RWPE2 (cell line): ENCODE results near the gene HOXD4.

ENCODE experiments used
- ATAC-seq: fragments of 200-7000 bp; cut with Tn5 transposase; 3 replicates; pipeline ENCODE4 v1.9.1; 2021; ENCODE audit warnings: low read depth
- DNase-seq: peaks from one replicate; pipeline ENCODE4 v3.0.0-alpha.2; 2020; ENCODE audit warnings: low spot score
- H3K27ac ChIP-seq: fragments of 450-650 bp; 2 replicates; pipeline ENCODE4 v1.5.1; 2017; ENCODE audit warnings: mild to moderate bottlenecking; ENCODE audit not compliant: poor library complexity, severe bottlenecking
- H3K27me3 ChIP-seq: fragments of 250-450 bp; sonication (Bioruptor Pico); 2 replicates; pipeline ENCODE4 v1.5.1; 2021; ENCODE audit warnings: mild to moderate bottlenecking, moderate library complexity; ENCODE audit not compliant: insufficient read depth, poor library complexity, severe bottlenecking
- H3K36me3 ChIP-seq: fragments of 250-450 bp; sonication (Bioruptor Pico); 2 replicates; pipeline ENCODE4 v1.5.1; 2020; ENCODE audit warnings: low read depth, mild to moderate bottlenecking, moderate library complexity
- H3K4me1 ChIP-seq: fragments of 250-450 bp; sonication (Bioruptor Pico); 2 replicates; pipeline ENCODE4 v1.5.1; 2021; ENCODE audit warnings: mild to moderate bottlenecking, moderate library complexity; ENCODE audit not compliant: insufficient read depth, poor library complexity, severe bottlenecking
- H3K4me3 ChIP-seq: fragments of 250-450 bp; sonication (Bioruptor Pico); 2 replicates; pipeline ENCODE4 v1.5.1; 2021; ENCODE audit warnings: mild to moderate bottlenecking, moderate library complexity; ENCODE audit not compliant: severe bottlenecking
- H3K9me3 ChIP-seq: fragments of 250-450 bp; sonication (Bioruptor Pico); 2 replicates; pipeline ENCODE4 v1.5.1; 2021; ENCODE audit warnings: mild to moderate bottlenecking, moderate library complexity; ENCODE audit not compliant: severe bottlenecking
- TF ChIP-seq, protein P1 (sequence below): fragments of 450-650 bp; IDR thresholded peaks from one replicate; pipeline ENCODE4 v1.5.1; 2017; ENCODE audit warnings: mild to moderate bottlenecking, moderate library complexity; ENCODE audit not compliant: poor library complexity, severe bottlenecking

Gene HOXD4

DNA sequence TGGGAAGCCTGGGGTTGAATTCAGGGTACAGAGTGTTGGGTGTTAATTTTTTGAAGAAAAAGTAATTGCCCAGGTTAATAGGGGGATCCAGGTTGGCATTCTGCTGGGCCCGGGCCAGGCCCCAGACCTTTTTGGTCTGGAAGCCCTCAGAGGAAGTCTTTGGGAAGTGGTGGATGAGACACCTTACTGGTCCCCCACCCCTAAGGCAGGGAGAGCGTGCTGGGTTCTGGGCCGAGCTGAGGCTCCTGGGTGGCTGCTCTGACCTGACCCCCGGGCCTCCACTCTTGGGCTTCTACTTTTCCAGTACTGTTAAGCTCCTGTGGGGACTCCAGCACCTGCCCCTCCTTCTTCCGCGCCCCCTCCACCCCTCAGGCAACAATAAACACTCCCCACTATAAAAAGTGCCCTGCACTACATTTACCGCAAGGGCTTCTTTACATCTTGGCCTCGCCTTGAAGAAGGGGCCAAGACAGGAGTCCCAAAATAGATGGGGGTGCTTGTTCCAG, 5.0 kb downstream of the HOXD4 start:
- DNase-seq (no peak), ATAC-seq (no peak)
- TF ChIP-seq, protein P1, sequence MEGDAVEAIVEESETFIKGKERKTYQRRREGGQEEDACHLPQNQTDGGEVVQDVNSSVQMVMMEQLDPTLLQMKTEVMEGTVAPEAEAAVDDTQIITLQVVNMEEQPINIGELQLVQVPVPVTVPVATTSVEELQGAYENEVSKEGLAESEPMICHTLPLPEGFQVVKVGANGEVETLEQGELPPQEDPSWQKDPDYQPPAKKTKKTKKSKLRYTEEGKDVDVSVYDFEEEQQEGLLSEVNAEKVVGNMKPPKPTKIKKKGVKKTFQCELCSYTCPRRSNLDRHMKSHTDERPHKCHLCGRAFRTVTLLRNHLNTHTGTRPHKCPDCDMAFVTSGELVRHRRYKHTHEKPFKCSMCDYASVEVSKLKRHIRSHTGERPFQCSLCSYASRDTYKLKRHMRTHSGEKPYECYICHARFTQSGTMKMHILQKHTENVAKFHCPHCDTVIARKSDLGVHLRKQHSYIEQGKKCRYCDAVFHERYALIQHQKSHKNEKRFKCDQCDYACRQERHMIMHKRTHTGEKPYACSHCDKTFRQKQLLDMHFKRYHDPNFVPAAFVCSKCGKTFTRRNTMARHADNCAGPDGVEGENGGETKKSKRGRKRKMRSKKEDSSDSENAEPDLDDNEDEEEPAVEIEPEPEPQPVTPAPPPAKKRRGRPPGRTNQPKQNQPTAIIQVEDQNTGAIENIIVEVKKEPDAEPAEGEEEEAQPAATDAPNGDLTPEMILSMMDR: no peak
- Histone ChIP-seq H3K4me3 (no peak overlapping the region), H3K27me3 (peaks cover 31% of the 10 kb centered on the region), H3K36me3 (no peaks in the 10 kb centered on the region), H3K4me1 (no peaks in the 10 kb centered on the region), H3K9me3 (no peaks in the 10 kb centered on the region), H3K27ac (no peak overlapping the region)

DNA sequence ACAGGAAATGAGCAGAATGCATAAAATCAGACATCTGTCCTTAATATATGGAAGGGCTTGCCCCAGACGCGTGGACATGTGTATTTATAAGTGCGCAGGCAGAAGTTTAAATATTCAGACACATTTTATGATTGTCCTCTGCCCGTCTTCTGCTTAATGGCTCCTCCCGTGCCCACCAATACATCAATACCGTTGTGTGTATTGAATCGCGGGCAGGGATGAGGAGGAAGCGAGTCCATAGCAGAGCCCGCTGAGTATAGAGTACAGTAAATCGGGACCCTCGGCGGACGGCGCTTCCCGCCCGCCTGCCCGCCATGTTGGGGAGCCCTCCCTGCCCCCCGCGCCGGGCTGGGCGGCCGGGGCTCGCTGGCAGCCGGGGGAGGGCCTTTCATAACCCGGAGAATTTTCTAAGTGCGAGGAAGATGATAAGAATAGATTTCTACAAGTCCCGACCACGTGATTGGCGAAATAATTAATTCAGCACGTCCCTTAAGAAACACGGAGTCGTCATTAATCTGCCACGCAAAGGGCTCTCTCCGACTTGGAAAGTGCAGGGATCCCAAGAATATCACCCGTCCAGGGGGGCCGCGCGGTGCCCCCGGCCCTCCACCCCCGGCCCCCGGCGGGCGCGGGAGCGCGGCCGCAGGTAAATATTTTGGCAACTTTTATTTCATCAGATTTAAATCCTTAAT, 5.6 kb downstream of the HOXD4 start, which contains the start of gene HOXD3:
TSS of gene HOXD3 (plus strand) at position 501 of the 692 bp plus-strand sequence. CDS start 11,808 bp downstream, outside the sequence.
- H3K36me3 ChIP-seq: no peaks in the 10 kb centered on the region
- H3K27ac ChIP-seq: no peak within 1 kb of the TSS
- peak within 1 kb of the TSS; percentile 13 for H3K4me3 ChIP-seq
- no peaks in the 10 kb centered on the region for H3K4me1 ChIP-seq
- ATAC-seq (no peak), DNase-seq (no peak)
- H3K27me3 ChIP-seq: peaks cover 37% of the 10 kb centered on the region
- no peaks in the 10 kb centered on the region for H3K9me3 ChIP-seq
- TF ChIP-seq, protein P1: no peak

DNA sequence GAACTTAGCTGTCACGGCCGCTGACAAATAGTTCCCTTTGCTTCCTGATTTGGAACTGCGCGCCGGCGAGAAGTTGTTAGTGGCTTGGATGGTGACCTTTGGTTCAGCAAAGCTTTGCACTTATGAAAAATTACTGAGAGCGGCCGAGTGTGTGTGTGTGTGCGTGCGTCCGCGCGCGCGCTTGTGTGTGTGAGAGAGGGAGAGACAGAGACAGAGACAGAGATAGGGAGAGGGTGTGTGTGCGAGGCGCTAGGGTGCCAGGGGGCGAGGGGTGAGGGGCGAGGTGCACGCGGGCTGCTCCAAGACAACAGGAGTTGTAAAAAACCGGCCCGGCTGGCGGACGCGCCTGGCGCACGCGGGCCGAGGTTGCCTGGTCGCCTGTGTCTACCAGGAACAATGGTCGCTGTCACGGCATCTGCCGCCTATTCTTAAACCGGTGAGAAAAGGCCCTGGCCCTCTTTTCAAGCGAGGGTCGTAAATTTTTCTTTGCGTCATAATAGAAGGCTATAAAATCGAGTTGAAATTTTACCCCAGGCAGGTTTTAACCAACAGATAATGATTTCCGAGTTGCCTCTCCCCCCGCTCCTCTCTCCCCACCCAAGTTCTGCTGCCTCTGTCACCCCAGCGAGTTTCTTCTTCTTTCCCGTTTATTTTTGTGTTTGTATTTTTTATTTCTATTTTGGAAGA, 6.3 kb downstream of the HOXD4 start:
- H3K4me3 ChIP-seq: peak overlapping the region; percentile 13
- TF ChIP-seq, protein P1: no peak
- no peak overlapping the region for H3K27ac ChIP-seq

DNA sequence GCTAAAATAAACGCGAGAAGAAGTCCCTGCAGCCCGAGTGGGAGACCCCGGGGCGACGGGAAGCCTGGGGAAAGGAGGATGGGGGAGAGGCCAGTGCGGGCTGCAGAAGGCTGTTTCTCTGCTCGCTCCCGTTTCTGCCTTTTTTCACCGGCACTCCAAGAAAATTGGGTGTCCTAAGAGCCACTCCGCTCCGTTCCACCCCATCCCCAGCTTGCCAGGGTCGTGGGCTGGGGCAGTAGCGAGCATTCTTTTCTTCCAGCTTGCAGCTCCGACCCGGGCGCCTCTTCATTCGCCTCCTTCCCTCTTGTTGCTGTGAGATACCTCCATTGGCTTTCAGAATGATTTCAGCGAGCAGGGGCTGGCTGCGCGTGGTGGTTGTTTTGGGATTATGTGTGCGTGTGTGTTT, 6.8 kb downstream of the HOXD4 start:
- ATAC-seq (no peak), DNase-seq (no peak)
- no peaks in the 10 kb centered on the region for H3K36me3 ChIP-seq
- TF ChIP-seq, protein P1: no peak
- H3K4me1 ChIP-seq: no peaks in the 10 kb centered on the region
- H3K9me3 ChIP-seq: no peaks in the 10 kb centered on the region
- H3K27me3 ChIP-seq: peaks cover 49% of the 10 kb centered on the region
- H3K27ac ChIP-seq: no peak overlapping the region
- H3K4me3 ChIP-seq: no peak overlapping the region

More for the DNA sequence above, 6.3 kb downstream of the HOXD4 start:
- DNase-seq (no peak), ATAC-seq (no peak)
- Histone ChIP-seq H3K9me3 (no peaks in the 10 kb centered on the region), H3K36me3 (no peaks in the 10 kb centered on the region), H3K4me1 (no peaks in the 10 kb centered on the region), H3K27me3 (peaks cover 44% of the 10 kb centered on the region)
